ENCODE results near the gene CCR6. TPM values are rescaled to one million over a fixed set of nuclear protein-coding genes. Genes with fewer than 3 reads are reported as not detected.

The CCR6 gene
- total RNA-seq (2022; extraction: Qiagen RNA extraction): 0.07 TPM in 1 of 5 replicates, not detected in the others

GRCh38 chr6:167122827-167123657 is at the start of gene CCR6:
Gene CCR6 (plus strand): TSS chr6:167123096. CDS start chr6:167136135, 13,039 bp downstream.

GRCh38 chr6:167157863-167158262 is 35.0 kb downstream of the CCR6 start, which contains the start of gene GPR31:
Gene GPR31 (minus strand): TSS chr6:167157980. CDS start chr6:167157831, 149 bp downstream.

Other genes starting within 250 kb of the CCR6 start
- 13.4 to 16.8 TPM (median 15.5 TPM) in 5 replicates for gene RNASET2, start 166.5 kb upstream of the CCR6 start, total RNA-seq (2022; extraction: Qiagen RNA extraction)
- 7.2 to 11.7 TPM (median 9.8 TPM) in 5 replicates for gene CEP43, start 123.7 kb upstream of the CCR6 start, total RNA-seq (2022; extraction: Qiagen RNA extraction)
- not detected in 5 replicates for gene GPR31, start 34.9 kb downstream of the CCR6 start, total RNA-seq (2022; extraction: Qiagen RNA extraction)
- not detected in 5 replicates for gene UNC93A, start 168.2 kb downstream of the CCR6 start, total RNA-seq (2022; extraction: Qiagen RNA extraction)
- gene TTLL2, start 202.0 kb downstream of the CCR6 start, total RNA-seq (2022; extraction: Qiagen RNA extraction): not detected in 5 replicates